OCI-M2 (cell line): ENCODE measurements around the gene TBC1D22B.

Source experiments
- DNase-seq: peaks from one replicate; lab custom pipeline; 2025; ENCODE audit not compliant: unreplicated experiment; lab: John Stamatoyannopoulos, UW

Gene TBC1D22B

DNA sequence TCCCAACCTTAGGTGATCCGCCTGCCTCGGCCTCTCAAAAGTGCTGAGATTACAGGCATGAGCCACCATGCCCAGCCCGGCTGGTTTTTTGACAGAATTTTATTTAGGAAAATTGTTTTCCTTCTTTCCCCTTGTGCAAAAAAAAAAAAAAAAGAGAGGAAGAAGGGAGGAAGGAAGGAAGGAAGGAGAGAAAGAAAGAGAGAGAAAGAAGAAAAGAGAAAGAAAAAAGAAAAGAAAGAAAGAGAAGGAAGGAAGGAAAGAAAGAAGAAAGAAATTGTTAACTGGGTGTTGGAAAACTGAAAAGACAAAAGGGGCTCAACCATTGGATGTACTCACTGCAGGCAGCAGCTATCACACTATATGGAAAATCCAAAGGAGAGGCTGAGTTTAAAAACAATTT, 94.8 kb downstream of the TBC1D22B start:
- DNase-seq = no peak

- peak; percentile 49 for DNase-seq
Measured at GRCh38 chr6:37353761-37354525, 96.4 kb downstream of the TBC1D22B start, which contains the start of gene RNF8. RNF8 (plus strand) TSS chr6:37353983; CDS start chr6:37354165, 182 bp downstream.

GRCh38 chr6:37354526-37355384, 97.2 kb downstream of the TBC1D22B start:
- no peak for DNase-seq

DNA sequence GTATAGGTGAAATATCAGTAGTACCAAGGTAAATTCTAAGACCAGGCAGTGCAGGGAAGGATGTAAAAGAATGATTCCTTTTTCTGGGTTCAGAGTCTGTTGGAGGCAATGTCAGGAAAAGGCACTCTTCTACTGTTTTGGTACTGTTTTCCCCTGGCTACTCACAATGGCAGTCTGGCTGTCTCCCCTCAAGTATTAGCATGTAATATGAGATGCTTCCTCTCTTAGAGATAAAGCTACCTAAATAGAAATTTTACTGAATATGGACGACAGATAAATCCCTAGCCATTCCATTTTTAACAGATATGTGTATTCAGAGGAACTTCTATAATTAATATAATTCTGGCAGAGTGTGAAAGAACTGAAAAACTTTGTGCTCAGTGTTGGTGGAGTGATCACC, 99.7 kb downstream of the TBC1D22B start:
- DNase-seq = no peak

DNA sequence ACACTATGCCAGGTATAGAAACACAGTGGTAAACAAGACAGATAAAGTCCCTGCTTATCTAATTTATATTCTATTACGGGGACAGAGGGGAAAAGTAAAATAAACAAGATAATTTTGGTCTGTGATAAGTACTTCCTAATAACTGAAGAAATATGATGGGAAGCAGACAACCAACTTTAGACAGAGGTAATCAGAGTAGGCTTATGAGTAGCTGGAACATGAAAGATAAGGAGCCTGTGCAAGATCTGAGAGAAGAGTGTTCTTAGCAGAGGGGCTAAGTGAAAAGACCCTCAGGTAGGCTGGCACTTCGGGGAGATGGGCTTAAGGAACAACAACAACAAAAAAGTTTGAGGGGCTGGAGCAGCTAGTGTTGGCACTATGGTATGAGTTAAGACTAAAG, 100.3 kb downstream of the TBC1D22B start:
- DNase-seq = no peak

DNA sequence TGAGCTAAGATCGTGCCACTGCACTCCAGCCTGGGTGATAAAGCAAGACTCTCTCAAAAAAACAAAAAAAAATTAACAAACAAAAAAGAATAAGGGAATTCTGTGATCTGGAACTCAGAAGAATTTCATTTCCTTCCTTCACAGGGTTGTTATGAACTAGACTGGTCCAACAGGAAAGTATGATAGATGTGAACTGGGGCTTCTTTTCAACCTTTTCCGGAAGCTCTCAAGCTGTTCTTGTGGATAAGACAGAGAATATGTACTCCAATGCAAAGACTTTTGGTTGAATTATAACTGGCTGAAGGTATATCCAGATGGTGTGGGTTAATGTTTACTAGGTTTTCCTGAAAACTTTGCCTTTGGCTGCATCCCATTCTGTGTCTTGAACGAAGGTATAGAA, 101.5 kb downstream of the TBC1D22B start:
- no peak for DNase-seq

DNA sequence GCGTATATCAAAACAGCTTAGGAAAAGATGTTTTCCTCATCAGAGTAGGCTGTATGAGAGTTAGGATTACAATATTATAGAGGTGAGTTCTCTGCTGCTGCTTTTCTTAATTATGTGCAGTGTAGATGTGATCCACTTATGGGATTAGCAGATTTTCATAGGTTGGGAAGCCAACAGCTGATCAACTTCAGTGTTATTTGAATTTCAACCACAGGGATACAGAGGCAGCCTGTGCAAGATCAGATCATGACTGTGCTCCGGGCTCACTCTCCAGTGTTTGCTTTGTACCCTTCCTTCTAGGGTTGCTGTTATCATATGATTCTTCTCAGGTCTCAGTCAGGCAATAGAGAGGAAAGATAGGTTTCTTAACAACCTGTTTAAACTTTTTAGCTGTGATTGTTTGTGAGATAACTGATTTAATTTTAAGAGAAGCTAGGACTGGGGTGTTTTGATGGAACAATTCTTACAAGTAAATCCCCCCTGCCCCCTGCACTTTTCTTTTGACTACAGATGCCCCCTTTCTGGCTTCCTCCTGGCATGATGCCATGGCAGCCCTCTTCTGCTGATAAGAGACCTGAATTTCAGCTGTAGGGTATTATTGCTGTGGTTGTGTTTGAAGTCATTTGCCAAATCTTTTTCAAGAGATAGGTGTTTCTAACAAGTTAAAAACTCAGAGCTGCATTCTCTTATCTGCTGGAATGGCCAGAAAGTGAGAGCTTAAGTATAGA, 104.7 kb downstream of the TBC1D22B start:
- no peak for DNase-seq

- no peak for DNase-seq
Measured at GRCh38 chr6:37365791-37366190, 108.2 kb downstream of the TBC1D22B start.

- no peak for DNase-seq
Measured at GRCh38 chr6:37366910-37367309, 109.3 kb downstream of the TBC1D22B start.

DNA sequence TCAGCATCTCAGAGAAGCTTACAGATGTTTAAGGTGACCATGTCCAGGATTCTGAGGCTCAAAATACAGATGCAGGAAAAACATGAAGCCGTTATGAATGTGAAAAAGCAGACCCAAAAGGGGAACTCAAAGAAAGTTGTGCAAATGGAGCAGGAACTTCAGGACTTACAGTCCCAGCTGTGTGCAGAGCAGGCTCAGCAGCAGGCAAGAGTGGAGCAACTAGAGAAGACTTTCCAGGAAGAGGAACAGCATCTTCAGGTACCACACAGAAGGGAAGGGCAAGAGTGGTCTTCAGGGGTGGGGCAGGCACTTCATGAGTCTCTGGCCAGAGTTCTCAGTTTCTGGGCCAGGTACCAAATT, 111.4 kb downstream of the TBC1D22B start:
- no peak for DNase-seq

- no peak for DNase-seq
Measured at GRCh38 chr6:37369321-37370201, 112.0 kb downstream of the TBC1D22B start.

DNA sequence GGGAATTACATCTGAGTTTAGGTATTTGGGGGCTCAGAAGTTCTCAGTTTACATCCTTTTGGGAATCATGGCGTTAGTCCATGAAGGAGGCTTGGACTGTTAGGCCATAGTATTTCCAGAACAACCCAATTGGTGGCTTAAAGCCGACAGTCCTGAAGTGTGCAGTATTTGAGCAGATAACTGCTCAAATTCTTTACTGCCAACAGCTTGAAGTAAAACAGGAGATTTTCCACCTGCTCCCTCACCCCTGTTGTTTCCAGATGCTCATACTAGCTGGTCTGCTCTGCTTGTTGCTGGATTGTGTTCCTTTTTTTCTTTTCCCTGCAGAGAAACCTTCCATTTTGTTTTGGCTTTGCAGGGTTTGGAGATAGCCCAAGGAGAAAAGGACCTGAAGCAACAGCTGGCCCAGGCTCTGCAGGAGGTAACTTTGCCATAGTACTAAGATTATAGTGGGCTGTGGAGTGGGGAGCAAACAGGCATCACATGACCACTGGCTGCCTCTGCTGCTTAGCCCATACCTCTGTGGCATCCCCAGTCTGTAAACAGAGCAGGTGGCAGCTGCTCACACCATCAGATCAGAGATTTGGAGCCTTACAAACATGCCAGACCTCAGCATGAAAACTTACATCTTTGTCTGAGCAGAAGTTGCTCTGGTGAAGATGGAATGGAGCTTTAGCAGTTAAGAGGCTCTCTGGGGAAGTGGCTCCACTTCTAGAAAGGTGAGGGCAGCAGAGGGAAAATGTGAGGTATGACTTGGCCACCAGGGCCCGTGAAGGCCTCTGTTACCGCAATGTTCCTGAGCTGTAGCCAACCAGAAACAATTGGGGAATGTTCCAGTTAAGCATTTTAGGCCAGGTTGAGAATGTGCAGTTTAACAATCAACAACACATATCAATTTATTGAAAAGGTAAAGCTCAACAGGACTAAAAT, 113.8 kb downstream of the TBC1D22B start:
- DNase-seq = no peak

DNA sequence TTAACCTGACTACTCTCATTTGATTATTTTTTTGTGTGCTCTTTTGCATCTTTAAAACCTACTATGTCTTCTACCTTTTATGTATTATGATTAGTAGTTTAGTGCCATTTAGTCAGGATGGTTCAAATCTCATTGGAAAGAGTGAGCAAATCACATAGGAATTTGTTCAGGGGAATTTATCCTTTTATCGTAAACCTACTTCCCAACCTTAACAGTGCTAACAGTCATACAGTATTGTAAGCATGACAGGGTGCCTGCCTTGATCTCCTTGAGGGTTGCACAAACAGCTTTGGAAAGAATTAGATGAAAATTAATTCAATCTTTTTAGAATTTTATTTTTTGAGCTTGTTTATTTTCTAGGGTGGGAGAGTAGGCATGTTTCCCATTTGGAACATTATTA, 114.5 kb downstream of the TBC1D22B start:
- DNase-seq = no peak

GRCh38 chr6:37373822-37374471, 116.4 kb downstream of the TBC1D22B start:
- no peak for DNase-seq

DNA sequence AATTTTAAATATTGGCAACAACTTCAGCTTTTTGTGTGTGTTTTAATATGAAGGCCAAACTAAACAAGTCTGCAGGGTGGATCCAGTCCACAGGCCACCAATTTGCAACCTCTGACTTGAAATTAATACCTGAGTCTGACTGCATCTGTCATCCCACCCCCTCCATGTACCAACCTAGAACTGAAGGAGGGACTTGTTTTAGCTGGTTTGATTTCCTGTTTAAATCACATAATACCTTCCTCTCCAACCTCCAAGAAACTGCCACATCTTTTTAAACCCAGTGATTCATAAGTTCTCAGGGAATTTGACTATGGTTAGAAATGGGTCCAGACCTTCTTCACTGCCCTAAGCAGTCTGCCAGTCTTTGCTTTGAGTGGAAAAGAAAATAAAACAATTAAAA, 117.8 kb downstream of the TBC1D22B start:
- DNase-seq = no peak

DNA sequence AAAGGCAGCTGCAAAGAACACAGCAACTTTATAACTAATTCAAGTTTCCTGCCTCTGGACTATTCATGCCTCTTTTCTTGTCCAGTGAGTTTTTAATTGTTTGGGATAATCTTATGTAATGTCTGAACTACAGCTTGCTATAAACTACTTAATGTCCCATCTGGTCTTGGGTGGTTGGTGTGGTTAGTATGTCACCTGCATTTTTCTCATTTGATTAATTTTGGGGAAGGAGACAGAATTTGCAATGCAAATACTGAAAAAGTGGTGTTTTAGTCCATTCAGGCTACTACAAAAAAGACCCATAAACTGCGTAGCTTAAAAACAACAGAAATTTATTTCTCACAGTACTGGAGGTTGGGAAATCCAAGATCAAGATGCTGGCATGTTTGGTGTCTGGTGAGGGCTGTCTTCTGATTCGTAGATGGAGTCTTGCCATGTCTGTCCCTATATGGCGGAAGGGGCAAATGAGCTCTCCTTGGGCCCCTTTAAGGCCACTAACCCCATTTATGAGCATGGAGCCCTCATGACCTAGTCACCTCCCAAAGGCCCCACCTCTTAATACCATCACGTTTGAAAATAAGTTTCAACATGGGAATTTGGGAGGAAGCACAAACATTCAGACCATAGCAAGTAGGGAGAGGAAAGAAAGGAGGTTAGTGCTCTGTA, 118.6 kb downstream of the TBC1D22B start:
- DNase-seq = no peak

DNA sequence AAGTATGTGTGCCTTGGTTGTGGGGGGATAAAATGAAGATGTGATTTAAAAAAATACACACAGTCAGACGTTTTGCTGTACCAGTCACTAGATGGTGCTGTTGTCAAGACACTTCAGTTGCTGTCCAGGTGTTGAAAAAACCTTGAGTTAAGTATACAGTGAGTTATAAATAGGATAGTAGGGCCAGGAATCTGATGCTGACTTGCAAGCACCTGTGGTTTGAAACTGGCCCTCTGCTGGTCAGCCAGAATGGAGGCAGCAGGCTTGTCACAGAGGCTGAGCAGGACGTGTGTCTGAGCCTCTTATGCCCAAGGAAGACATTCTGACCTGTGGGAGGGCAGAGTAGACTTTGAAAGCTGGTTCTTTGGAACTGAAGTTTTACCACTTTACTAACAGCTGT, 124.0 kb downstream of the TBC1D22B start:
- DNase-seq = no peak
